Dendritic cell treated with granulocyte-macrophage colony-stimulating factor and Interleukin-4, amounts not matched to agents 40 ng/mL and 50 ng/mL, for 4 days (primary cell): ENCODE data around the gene EXOC6.

Experiments
- H3K27ac Mint-ChIP-seq: one replicate; pipeline ENCODE4 v1.8.0; 2022; ENCODE audit warnings: mild to moderate bottlenecking, mixed read lengths
- H3K27me3 Mint-ChIP-seq: one replicate; pipeline ENCODE4 v1.8.0; 2022; ENCODE audit warnings: mild to moderate bottlenecking, mixed read lengths
- H3K36me3 Mint-ChIP-seq: one replicate; pipeline ENCODE4 v1.8.0; 2022; ENCODE audit warnings: low read depth, mixed read lengths
- H3K4me1 Mint-ChIP-seq: one replicate; pipeline ENCODE4 v1.8.0; 2022; ENCODE audit warnings: low read depth, mixed read lengths
- H3K4me3 Mint-ChIP-seq: one replicate; pipeline ENCODE4 v1.8.0; 2022; ENCODE audit warnings: mild to moderate bottlenecking, moderate library complexity, mixed read lengths
- H3K9me3 Mint-ChIP-seq: one replicate; pipeline ENCODE4 v1.8.0; 2022; ENCODE audit warnings: mixed read lengths
- intact Hi-C: fragments of 100-400 bp; cut with micrococcal nuclease; formaldehyde crosslinking; loops from one replicate; pipeline ENCODE4 v1.15.0; 2022

Gene EXOC6

DNA sequence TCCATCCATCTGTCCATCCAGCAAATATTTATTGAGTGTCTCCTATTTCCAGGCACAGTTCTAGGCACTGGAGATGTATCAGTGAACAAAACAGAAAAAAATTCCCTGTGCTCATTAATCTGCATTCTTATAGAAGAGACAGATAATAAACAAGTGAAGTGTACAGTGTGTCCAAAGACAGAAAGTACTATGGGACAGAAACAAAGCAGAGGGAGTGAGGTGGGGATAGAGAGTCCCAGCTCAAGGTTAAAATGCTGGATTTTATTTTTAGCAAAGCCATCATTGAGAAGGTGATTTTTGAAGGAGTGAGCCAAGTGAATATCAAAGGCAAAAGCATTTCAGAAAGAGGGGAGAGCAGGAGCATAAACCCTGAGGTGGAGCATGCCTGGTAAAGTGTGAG lies 21.8 kb upstream of the EXOC6 start:
- intact Hi-C loops: no loop called here
- no peak overlapping the region for H3K4me3 Mint-ChIP-seq
- H3K27ac Mint-ChIP-seq: no peak overlapping the region

DNA sequence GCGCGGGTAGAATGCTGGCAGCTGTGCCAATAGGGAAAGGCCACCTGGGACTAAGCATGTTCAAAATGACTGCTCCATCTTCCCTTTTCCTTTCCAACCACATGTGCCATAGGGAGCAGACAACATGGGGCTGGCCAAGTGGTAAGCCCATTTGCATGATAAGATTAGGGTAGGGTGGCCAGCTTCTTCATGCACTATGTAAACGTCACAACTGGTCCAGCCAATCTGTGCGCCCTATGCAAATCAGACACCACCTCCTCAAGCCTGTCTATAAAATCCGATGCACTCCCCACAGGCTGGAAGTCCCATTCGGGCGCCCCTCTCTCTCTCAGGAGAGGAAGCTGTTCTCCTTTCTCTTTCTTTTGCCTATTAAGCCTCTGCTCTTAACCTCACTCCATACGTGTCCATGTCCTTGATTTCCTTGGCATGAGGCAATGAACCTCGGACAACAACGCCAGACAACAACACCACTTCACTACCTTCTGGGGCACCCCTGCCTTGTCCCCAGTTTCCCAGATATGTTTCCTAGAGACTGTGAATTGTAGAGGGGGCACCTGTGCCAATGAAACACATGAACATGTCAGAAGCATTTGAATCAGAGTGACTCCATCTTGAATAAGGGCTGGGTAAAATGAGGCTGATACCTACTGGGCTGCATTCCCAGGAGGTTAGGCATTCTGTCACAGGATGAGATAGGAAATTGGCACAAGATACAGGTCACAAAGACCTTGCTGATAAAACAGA lies 19.1 kb upstream of the EXOC6 start:
- Mint-ChIP-seq H3K9me3 (no peaks in the 10 kb centered on the region), H3K27me3 (peaks cover 1% of the 10 kb centered on the region), H3K36me3 (no peaks in the 10 kb centered on the region), H3K27ac (no peak overlapping the region), H3K4me1 (peaks cover 29% of the 10 kb centered on the region), H3K4me3 (no peak overlapping the region)
- intact Hi-C loops: no loop called here

More for the DNA sequence above, 21.8 kb upstream of the EXOC6 start:
- Mint-ChIP-seq H3K9me3 (no peaks in the 10 kb centered on the region), H3K36me3 (no peaks in the 10 kb centered on the region), H3K27me3 (peaks cover 1% of the 10 kb centered on the region), H3K4me1 (peaks cover 42% of the 10 kb centered on the region)

DNA sequence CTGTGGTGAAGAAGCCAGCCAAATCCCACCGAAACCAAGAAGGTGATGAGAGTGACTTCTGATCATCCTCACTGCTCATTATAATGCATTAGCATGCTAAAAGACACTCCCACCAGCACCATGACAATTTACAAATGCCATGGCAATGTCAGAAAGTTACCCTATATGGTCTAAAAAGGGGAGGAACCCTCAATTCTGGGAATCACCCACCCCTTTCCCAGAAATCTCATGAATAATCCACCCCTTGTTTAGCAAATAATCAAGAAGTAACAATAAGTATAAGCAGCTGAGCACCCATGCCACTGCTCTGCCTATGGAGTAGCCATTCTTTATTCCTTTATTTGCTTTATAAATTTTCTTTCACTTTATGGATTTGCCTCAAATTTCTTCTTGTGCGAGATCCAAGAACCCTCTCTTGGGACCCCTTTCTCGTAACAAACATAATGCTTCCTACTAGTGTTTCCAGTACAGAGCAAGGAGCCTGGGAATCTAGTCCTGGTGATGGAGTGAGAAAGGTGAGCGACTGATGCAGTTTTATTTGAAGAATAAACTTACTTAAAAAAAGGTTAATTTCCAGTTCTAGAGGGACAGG lies 18.4 kb upstream of the EXOC6 start:
- H3K9me3 Mint-ChIP-seq: no peaks in the 10 kb centered on the region
- peaks cover 29% of the 10 kb centered on the region for H3K4me1 Mint-ChIP-seq
- intact Hi-C loops: no loop called here
- H3K27me3 Mint-ChIP-seq: peaks cover 1% of the 10 kb centered on the region
- H3K36me3 Mint-ChIP-seq: no peaks in the 10 kb centered on the region
- H3K27ac Mint-ChIP-seq: no peak overlapping the region
- H3K4me3 Mint-ChIP-seq: no peak overlapping the region

DNA sequence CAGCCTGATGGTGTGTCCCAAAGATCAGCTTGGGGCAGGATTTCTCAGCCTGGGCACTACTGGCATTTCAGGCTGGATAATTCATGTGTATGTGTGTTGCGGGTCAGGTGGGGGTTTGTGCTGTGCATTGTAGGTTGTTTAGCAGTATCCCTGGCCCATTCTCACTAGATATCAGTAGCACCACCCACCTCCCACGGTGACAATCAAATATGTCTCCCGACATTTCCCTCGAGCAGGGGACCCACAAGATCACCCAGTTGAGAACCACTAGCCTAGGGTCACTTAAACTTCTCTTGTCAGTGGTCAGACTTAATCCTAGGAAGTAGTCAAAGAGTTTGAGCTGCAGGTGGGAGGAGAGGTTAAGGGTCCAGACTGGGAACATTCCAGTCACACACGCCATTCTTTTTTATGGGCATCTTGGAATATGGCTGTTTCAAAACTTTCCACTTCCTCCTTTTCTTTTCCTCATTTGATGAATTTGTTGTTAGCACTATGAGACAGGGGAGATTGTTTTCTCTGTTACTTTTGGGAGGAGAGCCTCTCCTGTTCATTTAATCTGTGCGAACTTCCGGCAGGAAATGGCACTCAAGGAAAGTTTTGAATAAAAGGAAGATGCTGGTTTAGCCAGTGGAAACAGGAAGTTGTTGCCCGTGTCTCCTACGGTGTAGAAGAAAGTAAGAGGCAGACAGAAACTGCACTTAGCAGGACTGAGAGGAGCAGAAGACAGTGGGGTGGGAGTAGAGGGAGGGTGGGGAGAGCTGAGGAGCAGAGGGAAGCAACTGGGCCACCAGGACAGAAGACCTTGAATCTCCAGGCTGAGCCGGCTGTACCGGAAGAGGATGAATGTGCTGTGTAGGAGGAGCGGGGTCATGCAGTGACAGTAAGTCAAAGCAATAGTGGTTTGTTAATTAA lies 17.6 kb upstream of the EXOC6 start:
- Mint-ChIP-seq H3K4me1 (peaks cover 25% of the 10 kb centered on the region), H3K9me3 (no peaks in the 10 kb centered on the region), H3K27me3 (peaks cover 1% of the 10 kb centered on the region), H3K27ac (peak overlapping the region; percentile 78), H3K4me3 (peak overlapping the region; percentile 63), H3K36me3 (no peaks in the 10 kb centered on the region)
- intact Hi-C loops: no loop called here

DNA sequence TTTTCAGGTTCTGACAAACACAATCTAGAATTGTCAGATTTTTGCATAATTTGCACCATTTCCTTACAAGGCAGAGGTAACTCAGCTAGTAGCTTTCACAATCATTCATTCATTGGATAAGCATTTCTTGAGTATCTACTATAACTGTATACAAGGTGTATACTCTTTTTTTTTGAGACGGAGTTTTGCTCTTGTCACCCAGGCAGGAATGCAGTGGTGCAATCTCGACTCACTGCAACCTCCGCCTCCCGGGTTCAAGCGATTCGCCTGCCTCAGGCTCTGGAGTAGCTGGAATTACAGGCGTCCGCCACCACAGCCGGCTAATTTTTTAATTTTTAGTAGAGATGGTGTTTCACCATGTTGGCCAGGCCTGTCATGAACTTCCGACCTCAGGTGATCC lies 16.2 kb upstream of the EXOC6 start:
- no peaks in the 10 kb centered on the region for H3K9me3 Mint-ChIP-seq
- no peak overlapping the region for H3K4me3 Mint-ChIP-seq
- no peak overlapping the region for H3K27ac Mint-ChIP-seq
- H3K4me1 Mint-ChIP-seq: peaks cover 14% of the 10 kb centered on the region
- H3K36me3 Mint-ChIP-seq: no peaks in the 10 kb centered on the region
- no peaks in the 10 kb centered on the region for H3K27me3 Mint-ChIP-seq
- intact Hi-C loops: no loop called here

DNA sequence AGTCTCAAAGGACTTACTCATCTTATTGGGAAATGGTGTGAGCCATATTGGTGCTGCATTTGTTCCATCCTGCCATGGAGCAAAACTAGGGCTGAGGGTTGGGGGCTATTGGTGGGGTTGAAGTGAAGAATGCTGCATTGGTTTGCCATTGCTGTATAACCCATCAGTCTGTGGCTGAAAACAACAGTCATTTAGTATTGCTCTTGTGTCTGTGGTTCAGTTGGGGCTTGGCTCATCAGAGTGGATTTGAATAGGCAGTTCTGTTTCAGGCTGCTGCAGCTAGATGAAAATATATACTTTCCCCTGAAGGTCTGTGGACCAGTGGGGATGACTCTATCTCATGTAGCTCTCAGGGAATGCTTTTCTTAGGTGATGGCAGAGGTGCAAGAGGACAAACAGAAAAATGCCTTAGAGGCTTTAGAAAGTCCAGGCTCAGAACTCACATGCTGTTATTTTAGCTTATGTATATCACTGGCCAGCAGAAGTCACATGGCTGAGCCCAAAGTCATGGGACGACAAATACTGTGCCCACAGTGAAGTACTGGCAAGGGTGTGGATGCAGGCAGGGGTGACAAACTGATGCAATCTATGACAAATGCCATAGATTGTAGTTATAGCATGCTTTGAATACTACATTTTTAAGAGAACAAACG lies 15.2 kb upstream of the EXOC6 start:
- no peak overlapping the region for H3K4me3 Mint-ChIP-seq
- no peaks in the 10 kb centered on the region for H3K36me3 Mint-ChIP-seq
- no peak overlapping the region for H3K27ac Mint-ChIP-seq
- intact Hi-C loops: no loop called here
- peaks cover 14% of the 10 kb centered on the region for H3K4me1 Mint-ChIP-seq
- no peaks in the 10 kb centered on the region for H3K27me3 Mint-ChIP-seq
- no peaks in the 10 kb centered on the region for H3K9me3 Mint-ChIP-seq

DNA sequence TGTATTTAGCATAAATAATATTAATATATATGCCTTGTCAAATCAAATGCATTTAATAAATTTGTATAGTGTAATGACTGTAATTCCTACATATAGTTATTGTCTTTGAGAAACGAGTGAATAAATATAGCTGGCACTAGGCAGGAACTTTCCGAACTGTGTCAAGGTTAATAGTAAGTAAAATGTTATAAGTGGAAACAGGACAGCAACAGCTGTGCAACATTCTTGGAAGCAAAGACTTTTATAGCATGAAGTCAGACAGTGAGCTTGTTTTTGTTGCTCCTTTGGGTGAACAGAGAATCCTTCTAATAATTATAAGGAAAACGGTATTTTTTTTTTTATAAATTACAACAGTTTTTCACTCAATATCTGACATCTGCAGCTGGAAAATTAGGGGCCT lies 14.0 kb upstream of the EXOC6 start:
- H3K36me3 Mint-ChIP-seq: no peaks in the 10 kb centered on the region
- no peaks in the 10 kb centered on the region for H3K27me3 Mint-ChIP-seq
- H3K27ac Mint-ChIP-seq: no peak overlapping the region
- intact Hi-C loops: no loop called here
- no peak overlapping the region for H3K4me3 Mint-ChIP-seq
- H3K4me1 Mint-ChIP-seq: peaks cover 14% of the 10 kb centered on the region
- H3K9me3 Mint-ChIP-seq: no peaks in the 10 kb centered on the region

DNA sequence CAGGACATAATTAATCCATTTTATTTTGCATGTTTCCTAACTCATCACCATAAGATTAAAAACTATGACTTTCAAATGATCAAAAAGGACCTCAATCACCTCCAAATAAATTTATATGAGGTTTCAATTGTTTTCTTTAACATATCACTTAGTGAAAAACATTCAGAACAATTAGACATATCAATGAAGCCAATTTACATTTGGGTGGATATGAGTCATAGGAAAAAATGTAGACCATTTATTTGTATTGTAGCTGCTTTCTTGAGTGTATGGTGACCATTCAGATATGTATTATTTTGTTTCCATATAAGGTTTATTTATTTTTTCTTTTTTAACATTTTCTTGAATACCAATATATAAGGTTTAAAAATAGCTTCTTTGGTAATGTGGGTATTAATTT lies 13.3 kb upstream of the EXOC6 start:
- Mint-ChIP-seq H3K27me3 (no peaks in the 10 kb centered on the region), H3K36me3 (no peaks in the 10 kb centered on the region), H3K4me3 (no peak overlapping the region), H3K4me1 (peaks cover 14% of the 10 kb centered on the region), H3K9me3 (no peaks in the 10 kb centered on the region), H3K27ac (no peak overlapping the region)
- intact Hi-C loops: no loop called here

DNA sequence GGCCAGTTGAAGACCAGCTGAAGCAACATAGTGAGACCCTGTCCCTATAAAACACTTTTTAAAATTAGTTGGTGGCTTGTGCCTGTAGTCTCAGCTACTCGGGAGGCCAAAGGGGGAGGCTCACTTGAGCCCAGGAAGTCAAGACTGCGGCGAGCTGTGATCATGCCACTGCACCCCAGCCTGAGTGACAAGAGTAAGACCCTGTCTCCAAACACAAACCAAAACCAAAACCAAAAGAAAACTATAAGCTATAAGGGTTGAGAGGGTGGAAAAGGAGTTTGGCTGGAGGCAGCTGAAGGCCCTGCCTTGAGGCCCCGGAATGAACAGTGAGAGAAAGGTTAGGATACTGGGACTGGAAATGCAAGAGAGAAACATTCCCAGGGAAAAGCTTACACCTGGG lies 10.9 kb upstream of the EXOC6 start:
- Mint-ChIP-seq H3K27ac (no peak overlapping the region), H3K4me1 (peaks cover 6% of the 10 kb centered on the region), H3K27me3 (no peaks in the 10 kb centered on the region), H3K4me3 (no peak overlapping the region), H3K36me3 (no peaks in the 10 kb centered on the region), H3K9me3 (no peaks in the 10 kb centered on the region)
- intact Hi-C loops: no loop called here

DNA sequence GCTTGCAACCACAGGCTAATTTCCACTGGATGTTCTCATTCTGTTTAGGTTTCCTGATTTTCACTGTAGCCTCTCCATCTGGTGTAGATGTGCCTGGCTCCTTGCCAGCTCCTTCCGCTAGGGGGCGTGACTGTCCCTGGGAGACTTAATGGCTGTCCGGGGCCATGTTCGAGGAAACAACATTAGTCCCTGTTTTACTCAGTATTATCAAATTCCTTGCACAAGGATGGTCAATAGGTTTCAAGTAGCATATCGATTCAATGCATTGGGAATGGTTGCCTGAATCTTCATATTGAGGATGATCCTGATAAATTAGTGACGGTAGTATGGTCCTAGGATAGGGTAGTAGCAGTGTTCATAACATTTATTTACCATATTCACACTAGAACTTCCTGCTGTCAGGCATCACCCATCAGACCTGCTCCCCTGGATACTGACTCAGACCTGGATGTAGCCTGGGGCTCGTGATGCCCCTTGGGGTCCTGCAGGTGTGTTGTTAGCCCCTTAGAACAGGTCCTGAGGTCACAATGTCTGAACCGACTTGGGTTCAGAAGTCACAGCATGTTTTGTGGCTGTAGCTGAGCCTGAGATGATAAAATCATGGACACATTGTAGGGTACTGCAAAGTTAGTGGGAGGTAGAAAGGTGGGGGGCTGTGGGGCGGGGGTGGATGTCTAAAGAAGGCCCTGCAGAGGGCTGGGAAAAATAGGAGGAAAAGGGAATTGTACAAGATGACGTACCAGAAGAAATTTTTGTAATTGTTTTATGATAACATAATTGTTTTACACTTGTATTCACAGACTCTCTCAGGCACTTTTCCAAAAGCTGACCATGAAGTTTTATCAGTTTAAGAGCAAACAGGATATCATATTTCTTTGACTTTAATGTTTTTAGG lies 8.9 kb upstream of the EXOC6 start:
- Mint-ChIP-seq H3K4me3 (no peak overlapping the region), H3K27ac (no peak overlapping the region), H3K9me3 (no peaks in the 10 kb centered on the region), H3K27me3 (no peaks in the 10 kb centered on the region), H3K4me1 (no peaks in the 10 kb centered on the region), H3K36me3 (no peaks in the 10 kb centered on the region)
- intact Hi-C loops: loop anchor here (10.0 kb wide), 1 partner anchor 245 kb away; the partner anchor contains the start of gene KIF11

DNA sequence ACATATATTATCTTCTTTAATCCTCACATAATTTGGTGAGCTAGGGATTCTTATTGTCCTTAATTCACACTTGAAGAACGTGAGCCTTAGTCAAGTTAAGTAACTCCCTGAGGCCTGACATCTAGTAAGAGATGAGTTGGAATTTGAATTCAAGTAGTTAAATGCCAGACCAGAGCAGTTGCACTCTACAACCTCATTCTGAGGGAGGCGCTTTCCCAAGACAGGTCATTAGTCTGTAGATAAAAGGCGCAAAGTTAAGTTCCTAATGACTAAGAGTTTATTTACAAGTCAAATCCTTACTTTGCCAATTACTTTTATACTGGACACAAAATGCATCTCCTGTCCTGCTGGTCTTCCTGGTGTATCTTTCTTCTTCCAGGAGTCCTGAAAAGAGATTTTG lies 3.6 kb upstream of the EXOC6 start:
- intact Hi-C loops: loop anchor here (10.0 kb wide), 1 partner anchor 250 kb away; the partner anchor contains the start of gene KIF11
- Mint-ChIP-seq H3K36me3 (no peaks in the 10 kb centered on the region), H3K4me1 (peaks cover 33% of the 10 kb centered on the region), H3K27ac (peak overlapping the region; percentile 85), H3K27me3 (no peaks in the 10 kb centered on the region), H3K4me3 (no peak overlapping the region), H3K9me3 (no peaks in the 10 kb centered on the region)

DNA sequence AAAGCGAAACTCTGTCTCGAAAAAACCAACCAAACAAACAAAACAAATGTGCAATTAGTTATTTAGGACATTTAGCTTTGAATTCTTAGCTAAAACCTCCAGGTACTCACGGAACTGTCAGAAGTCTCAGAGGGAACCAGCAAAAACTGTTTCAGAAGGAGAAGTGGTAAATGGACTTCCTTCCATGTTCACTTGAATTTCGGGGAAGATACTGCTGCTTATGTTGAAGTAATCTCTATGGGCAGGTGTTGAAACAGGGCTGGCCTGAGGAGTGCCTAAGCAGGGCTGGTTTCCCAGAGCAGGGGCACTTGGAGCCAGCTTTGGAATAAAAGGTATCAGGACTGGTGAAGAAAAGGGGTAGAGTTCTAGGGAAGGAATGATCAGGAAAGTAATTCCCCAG lies 2.4 kb upstream of the EXOC6 start:
- H3K4me1 Mint-ChIP-seq: peaks cover 35% of the 10 kb centered on the region
- peaks cover 2% of the 10 kb centered on the region for H3K36me3 Mint-ChIP-seq
- no peaks in the 10 kb centered on the region for H3K27me3 Mint-ChIP-seq
- intact Hi-C loops: loop anchor here (10.0 kb wide), 1 partner anchor 251 kb away; the partner anchor contains the start of gene KIF11
- no peaks in the 10 kb centered on the region for H3K9me3 Mint-ChIP-seq
- H3K27ac Mint-ChIP-seq: peak overlapping the region; percentile 85
- H3K4me3 Mint-ChIP-seq: peak overlapping the region; percentile 30

DNA sequence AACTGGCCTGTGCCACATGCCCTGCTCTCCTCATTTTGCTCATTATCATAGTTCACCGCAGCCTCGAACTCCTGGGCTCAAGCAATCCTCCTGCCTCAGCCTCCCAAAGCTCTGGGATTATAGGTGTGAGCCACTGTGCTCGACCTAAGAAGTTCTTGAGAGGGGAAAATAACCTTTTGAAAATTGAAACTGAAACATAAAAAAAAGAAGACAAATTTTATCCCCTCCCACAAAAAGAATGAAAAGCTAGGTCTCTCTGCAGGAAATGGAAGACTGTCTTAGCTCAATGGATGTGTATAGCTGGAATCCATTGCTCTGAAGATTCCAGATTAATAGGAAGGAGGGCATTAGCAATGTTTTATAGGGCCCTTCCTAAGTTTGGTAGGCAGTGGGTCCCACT lies 2.0 kb upstream of the EXOC6 start:
- peak overlapping the region; percentile 85 for H3K27ac Mint-ChIP-seq
- peaks cover 39% of the 10 kb centered on the region for H3K4me1 Mint-ChIP-seq
- no peaks in the 10 kb centered on the region for H3K9me3 Mint-ChIP-seq
- intact Hi-C loops: loop anchor here (10.0 kb wide), 1 partner anchor 252 kb away; the partner anchor contains the start of gene KIF11
- no peaks in the 10 kb centered on the region for H3K27me3 Mint-ChIP-seq
- peak overlapping the region; percentile 30 for H3K4me3 Mint-ChIP-seq
- H3K36me3 Mint-ChIP-seq: peaks cover 6% of the 10 kb centered on the region
